HG02973 (cell line): ENCODE data around the gene LRRC4C.

ENCODE experiments used
- ATAC-seq: cut with Tn5 transposase; IDR thresholded peaks from one replicate; pipeline ENCODE4 v1.9.1; 2021; ENCODE audit warnings: moderate library complexity; ENCODE audit not compliant: unreplicated experiment

LRRC4C gene

GRCh38 chr11:41133023-41133422, 326.4 kb downstream of the LRRC4C start:
- ATAC-seq: no peak

GRCh38 chr11:41121600-41121999, 337.9 kb downstream of the LRRC4C start:
- no peak for ATAC-seq

DNA sequence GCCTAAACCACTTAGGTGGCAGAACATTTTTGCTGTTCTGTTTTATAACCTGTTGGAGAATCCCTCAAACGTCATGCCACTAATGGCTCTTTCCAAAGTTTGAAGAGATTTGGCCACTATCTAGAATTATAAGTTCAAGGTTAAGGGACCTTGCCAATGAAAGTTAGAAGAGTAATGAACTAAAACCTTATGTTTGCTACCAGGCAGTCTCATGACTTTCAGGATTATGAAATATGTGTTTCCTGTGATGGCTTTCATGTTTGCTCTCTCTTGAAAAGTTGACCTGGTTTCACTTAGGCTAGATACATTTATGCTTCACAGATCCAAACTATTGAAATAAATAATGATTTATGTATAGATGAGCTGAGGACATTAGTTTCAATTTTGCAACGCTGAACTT, 340.0 kb downstream of the LRRC4C start:
- ATAC-seq: no peak

DNA sequence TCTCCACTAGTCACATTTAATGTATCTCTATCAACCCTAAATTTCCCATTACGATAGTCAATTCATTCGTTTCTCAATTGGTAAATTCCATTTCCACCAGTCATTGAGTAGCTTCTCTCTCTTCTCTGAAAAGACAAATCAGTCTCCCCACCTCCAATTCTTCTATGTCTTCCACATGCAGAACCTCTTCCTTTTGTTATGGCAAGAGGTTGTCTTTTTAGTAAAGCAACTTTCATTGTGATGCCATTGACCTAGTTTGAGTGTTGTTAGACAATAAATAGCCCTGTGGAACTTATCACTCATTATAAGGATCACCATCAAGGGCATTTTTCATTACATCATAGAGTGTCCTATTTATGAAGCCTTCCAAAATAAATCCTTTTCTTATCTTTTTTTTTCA, 340.9 kb downstream of the LRRC4C start:
- no peak for ATAC-seq

DNA sequence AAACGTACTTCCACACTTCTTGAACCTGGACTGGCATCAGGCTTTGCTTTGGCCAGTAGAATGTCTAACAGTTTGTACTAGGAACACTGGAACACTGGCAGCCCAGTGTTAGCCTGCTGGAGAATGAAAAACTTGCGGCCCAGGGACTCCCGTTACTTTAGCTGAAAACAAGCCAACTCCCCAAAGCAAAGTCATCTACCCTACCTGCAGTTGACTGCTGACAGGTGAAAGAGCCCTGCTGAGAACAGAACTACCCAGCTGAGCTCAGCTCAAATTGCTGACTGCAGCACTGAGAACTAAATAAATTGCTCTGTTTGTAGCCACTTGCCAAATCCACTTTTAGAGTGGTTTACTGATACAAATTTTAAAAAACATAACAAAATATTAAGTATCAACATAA, 342.5 kb downstream of the LRRC4C start:
- no peak for ATAC-seq

GRCh38 chr11:41115066-41115465, 344.4 kb downstream of the LRRC4C start:
- no peak for ATAC-seq

DNA sequence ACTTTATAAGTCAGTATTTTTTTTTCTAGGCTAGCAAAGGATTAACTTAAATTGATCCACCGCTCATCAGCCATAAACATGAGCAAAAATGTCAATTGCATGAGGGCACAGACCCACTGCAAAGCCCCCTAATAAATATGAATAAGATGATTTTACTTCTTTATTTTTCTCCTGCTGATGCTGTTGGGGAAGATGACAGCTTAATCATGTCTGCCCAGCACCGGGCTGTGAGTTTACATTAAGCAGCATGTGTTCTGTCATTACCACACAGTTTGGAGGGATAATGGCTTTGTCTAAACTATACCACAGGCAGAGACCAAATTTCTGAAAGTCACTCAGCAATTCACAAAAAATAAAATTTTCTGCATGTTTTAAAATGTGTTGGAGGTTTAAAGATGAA, 346.3 kb downstream of the LRRC4C start:
- ATAC-seq: no peak

- no peak for ATAC-seq
These were observed 348.9 kb downstream of the LRRC4C start for GRCh38 chr11:41110527-41110926.

GRCh38 chr11:41102471-41102870, 357.0 kb downstream of the LRRC4C start:
- no peak for ATAC-seq

GRCh38 chr11:41099654-41100053, 359.8 kb downstream of the LRRC4C start:
- ATAC-seq: no peak

DNA sequence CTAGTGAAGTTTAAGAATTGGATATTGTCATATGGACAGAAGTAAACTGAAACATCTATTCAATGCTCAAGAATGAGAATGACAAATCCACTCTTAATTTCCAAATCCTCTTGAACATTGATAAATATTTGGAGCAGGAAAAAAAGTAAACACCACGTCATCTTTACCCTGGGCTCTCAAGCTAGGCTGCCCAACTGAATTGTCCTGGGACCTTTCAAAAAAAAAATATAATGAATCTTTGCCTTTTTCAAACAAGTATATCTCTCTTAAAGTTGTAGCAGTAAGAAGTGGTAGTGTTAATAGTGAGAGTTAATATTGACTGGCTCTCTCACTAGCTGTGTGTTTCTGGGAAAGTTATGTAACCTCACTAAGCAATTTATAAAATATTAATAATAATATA, 374.3 kb downstream of the LRRC4C start:
- ATAC-seq: no peak

GRCh38 chr11:41081756-41082285, 377.6 kb downstream of the LRRC4C start:
- no peak for ATAC-seq

- no peak for ATAC-seq
These were observed 385.1 kb downstream of the LRRC4C start for GRCh38 chr11:41074318-41074717.

DNA sequence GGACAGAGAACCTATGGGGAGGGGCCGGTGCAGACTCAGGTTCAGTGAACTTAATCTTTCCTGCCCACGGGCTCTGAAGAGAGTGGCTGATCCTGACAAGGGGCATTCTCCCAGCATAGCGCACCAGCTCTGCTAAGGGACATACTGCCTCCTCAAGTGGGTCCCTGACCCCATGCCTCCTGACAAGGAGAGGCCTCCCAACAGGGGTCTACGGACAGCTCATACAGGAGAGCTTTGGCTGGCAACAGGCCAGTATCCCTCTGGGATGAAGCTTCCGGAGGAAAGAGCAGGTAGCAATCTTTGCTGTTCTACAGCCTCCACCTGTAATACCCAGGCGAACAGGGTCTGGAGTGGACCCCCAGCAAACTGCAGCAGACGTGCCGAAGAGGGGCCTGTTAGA, 394.0 kb downstream of the LRRC4C start:
- ATAC-seq: no peak

- ATAC-seq: no peak
These were observed 401.3 kb downstream of the LRRC4C start for GRCh38 chr11:41058138-41058537.

GRCh38 chr11:41056892-41057569, 402.4 kb downstream of the LRRC4C start:
- ATAC-seq: no peak

GRCh38 chr11:41053894-41054293, 405.6 kb downstream of the LRRC4C start:
- no peak for ATAC-seq

GRCh38 chr11:41051919-41052635, 407.4 kb downstream of the LRRC4C start:
- no peak for ATAC-seq

DNA sequence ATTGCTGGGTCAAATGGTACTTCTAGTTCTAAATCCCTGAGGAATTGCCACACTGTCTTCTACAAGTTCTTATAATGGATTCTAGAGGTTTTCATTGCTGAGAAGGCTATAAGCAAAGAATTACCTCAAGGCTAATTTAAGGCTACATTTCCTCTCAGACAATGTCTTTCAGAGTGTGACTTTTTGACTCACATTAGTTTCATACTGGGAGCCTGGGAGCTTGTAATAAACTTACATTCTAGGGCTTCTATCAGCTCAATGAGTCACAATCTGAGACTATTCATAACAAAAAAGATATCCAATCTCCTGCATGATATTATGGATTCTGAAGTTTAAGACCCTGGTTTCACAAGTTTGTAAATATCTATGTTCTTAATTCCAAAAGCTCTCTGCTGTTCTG, 408.7 kb downstream of the LRRC4C start:
- ATAC-seq: no peak

- ATAC-seq: no peak
These were observed 412.2 kb downstream of the LRRC4C start for GRCh38 chr11:41047229-41047628.

DNA sequence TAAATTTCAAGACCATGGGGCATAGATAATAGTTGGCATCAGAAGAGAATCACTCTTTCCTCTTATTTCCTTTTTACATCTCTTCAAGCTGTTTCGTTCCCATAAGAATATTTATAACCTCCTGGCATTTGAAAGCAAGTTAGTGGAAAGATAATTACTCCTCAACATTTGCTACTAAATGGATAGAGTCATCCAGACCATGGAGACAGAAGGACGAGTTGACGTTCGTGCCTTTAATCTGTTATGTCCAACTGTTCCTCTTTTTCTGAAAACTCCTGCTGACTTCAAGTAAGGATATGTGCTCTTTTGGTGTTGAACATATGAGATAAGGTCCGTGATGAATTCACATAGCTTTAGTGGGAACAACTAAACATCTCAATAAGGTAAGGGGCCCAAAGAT, 414.2 kb downstream of the LRRC4C start:
- ATAC-seq: no peak

- no peak for ATAC-seq
These were observed 414.7 kb downstream of the LRRC4C start for GRCh38 chr11:41044747-41045146.
